K562 (cell line): ENCODE data around the gene CDYL. TPM values are rescaled to one million over a fixed set of nuclear protein-coding genes. Genes with fewer than 3 reads are reported as not detected.

Experiments used
- ARNT ChIP-seq, 2 experiments: fragments of 450-650 bp; IDR thresholded peaks; 2 replicates each; pipeline ENCODE4 v1.6.1; 2016; ENCODE audit warnings: mild to moderate bottlenecking in 1 of 2
- CHD4 ChIP-seq: fragments of 200-600 bp; sonication (generic); IDR thresholded peaks from 3 replicates; pipeline ENCODE4 v1.6.1; 2012; ENCODE audit warnings: low read depth, mild to moderate bottlenecking, mixed read lengths, low read length, inconsistent platforms; ENCODE audit not compliant: insufficient read depth, insufficient replicate concordance, poor library complexity, severe bottlenecking
- CXXC5 ChIP-seq: fragments of 250-450 bp; sonication (Bioruptor Pico); IDR thresholded peaks from 2 replicates; pipeline ENCODE4 v1.8.0; 2022; ENCODE audit warnings: inconsistent platforms, mild to moderate bottlenecking, moderate library complexity
- MEIS2 ChIP-seq: fragments of 450-650 bp; IDR thresholded peaks from 2 replicates; pipeline ENCODE4 v1.6.1; 2014; ENCODE audit warnings: mild to moderate bottlenecking; ENCODE audit not compliant: partially characterized antibody
- PTTG1 ChIP-seq: fragments of 450-650 bp; IDR thresholded peaks from 2 replicates; pipeline ENCODE4 v1.6.1; 2016; ENCODE audit warnings: low read depth, mild to moderate bottlenecking, missing genetic modification characterization, missing compliant biosample characterization
- RBFOX2 ChIP-seq: fragments of 200-400 bp; formaldehyde crosslinking; IDR thresholded peaks from 2 replicates; pipeline ENCODE4 v1.6.1; 2017; ENCODE audit warnings: low read depth, mild to moderate bottlenecking, low read length, moderate library complexity
- SMARCA5 ChIP-seq: fragments of 450-650 bp; IDR thresholded peaks from 2 replicates; pipeline ENCODE4 v1.6.1; 2016
- SP2 ChIP-seq: IDR thresholded peaks from 2 replicates; pipeline ENCODE4 v1.6.1; 2011; ENCODE audit warnings: mild to moderate bottlenecking, low read depth, low read length, moderate library complexity; ENCODE audit not compliant: poor library complexity, severe bottlenecking; ENCODE audit errors: extremely low read depth
- SRSF9 ChIP-seq: fragments of 200-400 bp; formaldehyde crosslinking; IDR thresholded peaks from 2 replicates; pipeline ENCODE4 v1.6.1; 2017; ENCODE audit warnings: low read depth, low read length, borderline replicate concordance
- TEAD4 ChIP-seq, 2 experiments: sonication (generic) in 1 of 2; formaldehyde crosslinking in 1 of 2; IDR thresholded peaks; 2 replicates each; pipeline versions ENCODE4 v1.6.1 to v1.8.0; 2012 to 2022; ENCODE audit warnings: borderline replicate concordance in 1 of 2, inconsistent platforms in 1 of 2, low read length in 1 of 2, mild to moderate bottlenecking in 1 of 2, missing genetic modification reagents in 1 of 2
- XRCC4 ChIP-seq: IDR thresholded peaks from one replicate; pipeline ENCODE4 v1.6.1; 2011; ENCODE audit not compliant: insufficient read depth, insufficient read length; ENCODE audit errors: extremely low read depth
- ZNF143 ChIP-seq: sonication (generic); formaldehyde crosslinking; IDR thresholded peaks from 2 replicates; pipeline ENCODE4 v1.9.0; 2022; ENCODE audit warnings: mild to moderate bottlenecking, missing genetic modification reagents
- ZNF274 ChIP-seq: IDR thresholded peaks from 2 replicates; pipeline ENCODE4 v1.6.1; 2011; ENCODE audit warnings: low read depth, mild to moderate bottlenecking, low read length, moderate library complexity, borderline replicate concordance
- ZNF445 ChIP-seq: fragments of 250-450 bp; sonication (Bioruptor Pico); IDR thresholded peaks from 2 replicates; pipeline ENCODE4 v1.4.0; 2020; ENCODE audit warnings: low read depth, mild to moderate bottlenecking, moderate library complexity
- ZNF668 ChIP-seq: fragments of 250-450 bp; sonication (Bioruptor Pico); IDR thresholded peaks from 2 replicates; pipeline ENCODE4 v1.8.0; 2022; ENCODE audit warnings: mild to moderate bottlenecking, inconsistent platforms
- polyA plus RNA-seq, 8 experiments: library from polyadenylated mRNA; depleted of rRNA in 4 of 8; stranded (reverse) in 5 of 8; unstranded in 3 of 8; fragments of >200 nt; fragmentation: Nextera tagmentation in 2 of 8; fragmentation: Illumina TruSeq in 1 of 8; extraction: Ambion mirVana in 2 of 8; extraction: Trizol in 1 of 8; gene quantifications; 2 replicates each; pipeline versions ENCODE4 v1.2.1 to v1.2.3, GENCODE V29; 2011 to 2014; ENCODE audit warnings: inconsistent platforms in 1 of 8, missing spikeins in 1 of 8
- total RNA-seq, 7 experiments: library from RNA; depleted of rRNA in 6 of 7; stranded (reverse); fragments of >200 nt in 6 of 7; fragmentation: Illumina TruSeq in 2 of 7; extraction: Trizol in 2 of 7; gene quantifications; 2 replicates each; pipeline versions ENCODE4 v1.2.1 to v1.2.3, GENCODE V29; 2011 to 2021; ENCODE audit warnings: low replicate concordance in 1 of 7
- TF ChIP-seq, protein P1 (sequence below): fragments of 450-650 bp; IDR thresholded peaks from 2 replicates; pipeline ENCODE4 v1.7.0; 2016; ENCODE audit warnings: borderline replicate concordance
- TF ChIP-seq, protein P2 (sequence below): fragments of 200-800 bp; sonication (Bioruptor generic); IDR thresholded peaks from 2 replicates; pipeline ENCODE4 v1.6.1; 2017; ENCODE audit warnings: missing genetic modification characterization, missing compliant biosample characterization
- TF ChIP-seq, protein P3 (sequence below): fragments of 450-650 bp; IDR thresholded peaks from 2 replicates; pipeline ENCODE4 v1.6.1; 2016; ENCODE audit warnings: borderline replicate concordance
- TF ChIP-seq, protein P4 (sequence below): fragments of 250-450 bp; sonication (Bioruptor Pico); IDR thresholded peaks from 2 replicates; pipeline ENCODE4 v1.4.0; 2020; ENCODE audit warnings: mild to moderate bottlenecking, moderate library complexity

The CDYL gene
- total and polyA plus RNA-seq, 9 of the 15 experiments (the other 6 are each of a cell fraction or from before 2014, with no cell fraction given): 8.1 to 45.8 (median 40.8) TPM

DNA sequence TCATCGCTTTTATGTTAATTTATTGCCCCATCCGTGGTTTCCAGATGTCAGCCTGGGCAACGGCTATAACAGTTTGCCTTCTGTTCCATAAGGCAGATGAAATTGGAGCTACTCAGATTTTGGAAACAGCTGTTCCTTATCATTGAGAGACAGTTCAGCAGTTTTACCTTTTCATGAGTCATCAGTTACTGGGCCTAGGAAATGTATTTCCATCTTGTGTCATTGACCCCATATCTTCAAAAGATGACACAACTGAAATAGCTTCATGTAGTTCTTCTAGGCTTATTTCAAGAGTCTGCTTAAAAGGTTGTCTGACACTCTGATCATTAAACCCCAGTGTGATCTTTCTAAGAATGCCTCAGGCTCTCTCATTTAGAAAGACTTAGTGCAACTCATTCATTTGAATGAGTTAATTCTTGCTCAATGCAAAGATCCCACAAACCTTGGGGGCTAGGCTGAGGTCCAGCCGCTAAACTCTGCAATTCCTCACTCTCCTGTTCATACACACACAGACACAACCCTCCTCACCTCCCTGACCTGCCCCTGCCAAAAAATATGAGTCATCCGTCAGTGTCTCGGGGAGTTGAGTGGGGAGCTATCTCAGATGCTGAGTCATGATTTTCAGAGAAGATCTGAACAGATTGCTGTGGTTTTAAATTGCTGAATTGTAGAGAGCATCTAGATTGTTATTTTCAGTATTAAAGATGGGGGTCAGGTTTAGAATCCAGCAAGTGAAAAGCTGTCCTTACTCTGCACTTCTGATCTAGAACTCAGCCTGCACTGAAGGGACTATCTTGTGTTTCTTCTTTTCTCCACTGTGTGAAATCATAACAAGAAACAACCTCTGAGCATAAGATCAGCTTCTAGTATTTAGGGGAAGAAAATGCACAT lies 165.8 kb downstream of the CDYL start (continued):
- no peak for TF ChIP-seq CHD4
- TF ChIP-seq ZNF143 (CRISPR knock-in tag): no peak
- no peak for TF ChIP-seq ZNF668 (CRISPR knock-in tag)
- no peak for TF ChIP-seq PTTG1 (tag)
- TF ChIP-seq ZNF274: no peak
- TF ChIP-seq ARNT (IDR thresholded peaks at IDR 0.05): peak in 1 of 2 experiments; percentile 70; a peak in 1 of 4 replicates
- TF ChIP-seq TEAD4 (IDR thresholded peaks at IDR 0.05; ENCODE audit: low read length): peak; percentile 97
- no peak for TF ChIP-seq TEAD4 (CRISPR knock-in tag; IDR thresholded peaks at IDR 0.05; ENCODE audit: borderline replicate concordance)
- TF ChIP-seq MEIS2: peak; percentile 91
- no peak for TF ChIP-seq XRCC4
- TF ChIP-seq ZNF445 (CRISPR knock-in tag): no peak
- TF ChIP-seq, protein P1, sequence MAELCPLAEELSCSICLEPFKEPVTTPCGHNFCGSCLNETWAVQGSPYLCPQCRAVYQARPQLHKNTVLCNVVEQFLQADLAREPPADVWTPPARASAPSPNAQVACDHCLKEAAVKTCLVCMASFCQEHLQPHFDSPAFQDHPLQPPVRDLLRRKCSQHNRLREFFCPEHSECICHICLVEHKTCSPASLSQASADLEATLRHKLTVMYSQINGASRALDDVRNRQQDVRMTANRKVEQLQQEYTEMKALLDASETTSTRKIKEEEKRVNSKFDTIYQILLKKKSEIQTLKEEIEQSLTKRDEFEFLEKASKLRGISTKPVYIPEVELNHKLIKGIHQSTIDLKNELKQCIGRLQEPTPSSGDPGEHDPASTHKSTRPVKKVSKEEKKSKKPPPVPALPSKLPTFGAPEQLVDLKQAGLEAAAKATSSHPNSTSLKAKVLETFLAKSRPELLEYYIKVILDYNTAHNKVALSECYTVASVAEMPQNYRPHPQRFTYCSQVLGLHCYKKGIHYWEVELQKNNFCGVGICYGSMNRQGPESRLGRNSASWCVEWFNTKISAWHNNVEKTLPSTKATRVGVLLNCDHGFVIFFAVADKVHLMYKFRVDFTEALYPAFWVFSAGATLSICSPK: no peak
- no peak for TF ChIP-seq SP2
- peak; percentile 93; the same call in 1 of the 2 replicates for TF ChIP-seq SMARCA5
- no peak for TF ChIP-seq RBFOX2
- TF ChIP-seq, protein P2, sequence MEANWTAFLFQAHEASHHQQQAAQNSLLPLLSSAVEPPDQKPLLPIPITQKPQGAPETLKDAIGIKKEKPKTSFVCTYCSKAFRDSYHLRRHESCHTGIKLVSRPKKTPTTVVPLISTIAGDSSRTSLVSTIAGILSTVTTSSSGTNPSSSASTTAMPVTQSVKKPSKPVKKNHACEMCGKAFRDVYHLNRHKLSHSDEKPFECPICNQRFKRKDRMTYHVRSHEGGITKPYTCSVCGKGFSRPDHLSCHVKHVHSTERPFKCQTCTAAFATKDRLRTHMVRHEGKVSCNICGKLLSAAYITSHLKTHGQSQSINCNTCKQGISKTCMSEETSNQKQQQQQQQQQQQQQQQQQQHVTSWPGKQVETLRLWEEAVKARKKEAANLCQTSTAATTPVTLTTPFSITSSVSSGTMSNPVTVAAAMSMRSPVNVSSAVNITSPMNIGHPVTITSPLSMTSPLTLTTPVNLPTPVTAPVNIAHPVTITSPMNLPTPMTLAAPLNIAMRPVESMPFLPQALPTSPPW (CRISPR knock-in tag): peak; percentile 84
- peak; percentile 13; the same call in 1 of the 2 replicates for TF ChIP-seq CXXC5 (CRISPR knock-in tag)
- TF ChIP-seq SRSF9: no peak
- TF ChIP-seq, protein P3, sequence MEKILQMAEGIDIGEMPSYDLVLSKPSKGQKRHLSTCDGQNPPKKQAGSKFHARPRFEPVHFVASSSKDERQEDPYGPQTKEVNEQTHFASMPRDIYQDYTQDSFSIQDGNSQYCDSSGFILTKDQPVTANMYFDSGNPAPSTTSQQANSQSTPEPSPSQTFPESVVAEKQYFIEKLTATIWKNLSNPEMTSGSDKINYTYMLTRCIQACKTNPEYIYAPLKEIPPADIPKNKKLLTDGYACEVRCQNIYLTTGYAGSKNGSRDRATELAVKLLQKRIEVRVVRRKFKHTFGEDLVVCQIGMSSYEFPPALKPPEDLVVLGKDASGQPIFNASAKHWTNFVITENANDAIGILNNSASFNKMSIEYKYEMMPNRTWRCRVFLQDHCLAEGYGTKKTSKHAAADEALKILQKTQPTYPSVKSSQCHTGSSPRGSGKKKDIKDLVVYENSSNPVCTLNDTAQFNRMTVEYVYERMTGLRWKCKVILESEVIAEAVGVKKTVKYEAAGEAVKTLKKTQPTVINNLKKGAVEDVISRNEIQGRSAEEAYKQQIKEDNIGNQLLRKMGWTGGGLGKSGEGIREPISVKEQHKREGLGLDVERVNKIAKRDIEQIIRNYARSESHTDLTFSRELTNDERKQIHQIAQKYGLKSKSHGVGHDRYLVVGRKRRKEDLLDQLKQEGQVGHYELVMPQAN: no peak; the same call in 1 of the 2 replicates
- TF ChIP-seq, protein P4, sequence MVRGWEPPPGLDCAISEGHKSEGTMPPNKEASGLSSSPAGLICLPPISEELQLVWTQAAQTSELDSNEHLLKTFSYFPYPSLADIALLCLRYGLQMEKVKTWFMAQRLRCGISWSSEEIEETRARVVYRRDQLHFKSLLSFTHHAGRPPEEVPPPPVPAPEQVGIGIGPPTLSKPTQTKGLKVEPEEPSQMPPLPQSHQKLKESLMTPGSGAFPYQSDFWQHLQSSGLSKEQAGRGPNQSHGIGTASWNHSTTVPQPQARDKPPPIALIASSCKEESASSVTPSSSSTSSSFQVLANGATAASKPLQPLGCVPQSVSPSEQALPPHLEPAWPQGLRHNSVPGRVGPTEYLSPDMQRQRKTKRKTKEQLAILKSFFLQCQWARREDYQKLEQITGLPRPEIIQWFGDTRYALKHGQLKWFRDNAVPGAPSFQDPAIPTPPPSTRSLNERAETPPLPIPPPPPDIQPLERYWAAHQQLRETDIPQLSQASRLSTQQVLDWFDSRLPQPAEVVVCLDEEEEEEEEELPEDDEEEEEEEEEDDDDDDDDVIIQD (CRISPR knock-in tag): no peak
